GOT3 (cell line): Measurements from ENCODE around the gene NPIPB6.

Experiments
- DNase-seq: peaks from one replicate; lab custom pipeline; 2025; ENCODE audit warnings: mixed read lengths; lab: John Stamatoyannopoulos, UW

Gene NPIPB6

GRCh38 chr16:28321700-28322411, 41.5 kb downstream of the NPIPB6 start:
- DNase-seq: no peak

- no peak for DNase-seq
Observed at GRCh38 chr16:28320741-28321140, 42.6 kb downstream of the NPIPB6 start.

GRCh38 chr16:28320023-28320561, 43.2 kb downstream of the NPIPB6 start:
- no peak for DNase-seq

DNA sequence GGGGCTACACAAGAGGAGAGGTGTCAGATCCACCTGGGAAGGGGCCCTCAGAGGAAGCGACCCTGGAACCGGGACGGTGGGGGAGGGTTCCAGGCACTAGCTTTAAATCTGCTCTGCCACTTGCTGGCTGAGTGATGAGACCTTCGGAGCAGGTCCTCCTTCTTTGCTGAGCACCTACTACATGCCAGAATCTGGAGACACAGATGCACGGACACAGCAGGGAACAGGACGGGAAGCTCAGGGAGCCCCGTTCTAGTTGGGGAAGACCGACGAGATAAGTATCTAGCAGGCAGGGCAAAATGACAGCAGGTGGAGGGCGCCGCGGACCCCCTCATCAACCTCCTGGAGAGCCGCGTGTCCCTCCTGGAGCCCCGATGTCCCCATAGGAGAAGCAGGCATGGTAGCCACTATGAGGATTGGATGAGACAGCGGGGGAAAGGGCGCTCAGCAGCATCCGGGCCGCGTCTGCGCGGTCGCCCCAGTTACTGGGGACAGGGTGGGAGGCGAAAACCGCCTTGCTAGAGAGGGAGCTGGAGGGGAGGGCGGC, 43.8 kb downstream of the NPIPB6 start:
- DNase-seq: no peak

- DNase-seq: no peak
Observed at GRCh38 chr16:28318042-28318744, 45.1 kb downstream of the NPIPB6 start.

GRCh38 chr16:28317040-28317880, 46.0 kb downstream of the NPIPB6 start:
- DNase-seq: no peak

GRCh38 chr16:28316054-28316453, 47.3 kb downstream of the NPIPB6 start:
- DNase-seq: no peak

DNA sequence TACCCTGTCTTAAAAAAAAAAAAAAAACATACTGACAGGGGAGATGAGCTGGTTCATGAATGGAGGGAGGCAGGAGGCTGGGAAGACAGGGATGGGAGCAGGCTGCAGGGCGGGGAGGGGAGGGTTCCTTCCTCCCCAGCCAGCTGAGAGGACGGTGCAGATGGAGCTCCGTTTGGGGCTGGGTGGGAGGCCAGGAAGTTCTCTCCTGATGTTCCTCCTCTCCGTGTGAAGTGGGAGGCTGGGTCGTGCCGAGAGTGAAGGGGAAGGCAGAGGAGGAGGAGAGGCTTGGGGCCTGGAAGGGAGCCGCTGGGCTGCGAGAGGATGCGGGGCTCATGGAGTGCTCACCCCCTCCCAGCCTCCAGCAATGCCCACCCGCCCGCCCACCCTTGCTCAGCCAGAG, 49.7 kb downstream of the NPIPB6 start:
- no peak for DNase-seq

DNA sequence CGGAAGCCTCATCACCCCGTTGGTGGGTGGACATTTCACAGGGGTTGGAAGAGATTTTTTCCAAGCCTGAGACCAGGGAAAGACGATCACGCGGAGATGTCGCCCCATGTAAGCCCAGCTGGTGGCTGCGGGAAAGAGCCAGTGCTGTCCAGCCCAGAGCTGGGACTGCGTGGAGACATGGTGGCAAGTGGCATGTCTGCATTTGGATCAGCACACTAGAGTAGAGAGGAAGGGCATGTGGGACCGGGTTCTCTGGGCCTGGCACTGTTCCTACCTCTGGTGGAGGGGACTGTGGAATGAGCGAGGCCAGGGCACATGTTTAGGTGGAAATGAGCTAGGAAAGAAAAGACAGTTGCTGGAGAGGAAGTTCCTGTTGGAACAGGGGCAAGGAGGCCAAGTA, 51.0 kb downstream of the NPIPB6 start:
- DNase-seq: no peak

GRCh38 chr16:28311913-28312312, 51.4 kb downstream of the NPIPB6 start:
- DNase-seq: no peak

- no peak for DNase-seq
Observed at GRCh38 chr16:28311413-28311812, 51.9 kb downstream of the NPIPB6 start.

- no peak for DNase-seq
Observed at GRCh38 chr16:28310796-28311195, 52.5 kb downstream of the NPIPB6 start.

DNA sequence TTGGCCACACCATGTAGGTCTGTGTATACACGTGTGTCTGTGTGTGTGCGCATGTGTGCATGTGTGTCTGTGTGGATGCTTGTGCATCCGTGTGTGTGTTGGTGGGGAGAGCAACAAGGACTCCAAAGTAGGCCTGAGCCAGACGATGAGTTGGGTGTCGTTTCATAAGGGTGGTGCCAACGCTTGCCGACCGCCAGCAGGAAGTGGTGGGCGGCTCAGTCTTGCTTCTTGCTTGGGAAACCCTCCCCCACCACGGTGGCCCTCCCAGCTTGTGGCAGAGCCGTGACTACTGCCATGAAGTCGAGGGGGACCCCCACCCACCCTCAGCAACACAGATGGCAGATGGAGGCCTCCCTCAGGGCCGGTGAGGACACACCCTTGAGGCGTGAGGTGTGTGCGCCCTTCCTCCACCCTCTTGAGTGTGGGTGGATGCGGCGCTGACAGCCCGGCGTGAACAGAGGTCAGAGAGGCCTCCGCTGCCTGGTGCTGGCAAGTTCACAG, 53.4 kb downstream of the NPIPB6 start:
- DNase-seq: no peak

GRCh38 chr16:28308794-28309584, 54.3 kb downstream of the NPIPB6 start:
- no peak for DNase-seq

DNA sequence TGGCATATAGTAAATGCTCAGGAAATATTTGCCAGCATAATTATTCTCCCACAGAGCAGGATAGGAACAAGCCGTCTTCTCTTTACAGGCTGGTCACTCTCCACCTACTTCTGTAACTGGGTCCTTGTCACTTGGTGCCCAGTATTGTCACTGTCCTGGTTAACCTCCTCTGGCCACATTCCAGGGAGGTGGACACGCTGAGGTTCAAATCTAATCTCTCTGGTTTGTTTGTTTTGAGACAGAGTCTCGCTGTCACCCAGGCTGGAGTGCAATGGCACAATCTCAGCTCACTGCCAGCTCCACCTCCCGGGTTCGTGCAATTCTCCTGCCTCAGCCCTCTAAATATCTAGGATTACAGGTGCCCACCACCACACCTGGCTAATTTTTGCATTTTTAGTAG, 55.4 kb downstream of the NPIPB6 start:
- no peak for DNase-seq

GRCh38 chr16:28304214-28304613, 59.1 kb downstream of the NPIPB6 start:
- no peak for DNase-seq

GRCh38 chr16:28303132-28303531, 60.2 kb downstream of the NPIPB6 start:
- DNase-seq: no peak

DNA sequence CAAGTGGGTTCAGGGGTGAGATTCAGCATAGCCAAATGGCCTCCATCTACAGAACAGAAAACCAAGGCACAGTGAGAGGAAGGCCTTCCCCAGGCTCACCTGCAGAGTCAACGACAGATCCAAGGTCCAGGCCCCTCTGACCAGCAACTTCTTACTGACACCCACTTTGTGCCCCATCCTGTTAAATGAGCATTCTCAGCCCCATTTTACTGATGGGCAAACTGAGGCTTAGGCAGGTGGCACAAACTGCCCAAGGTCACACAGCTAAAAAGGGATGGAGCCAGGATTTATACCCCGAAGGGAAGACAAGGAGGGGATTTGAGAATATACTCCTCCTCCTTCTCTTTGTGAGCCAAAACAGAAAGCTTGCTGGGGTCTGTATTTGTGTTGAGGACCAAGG, 61.7 kb downstream of the NPIPB6 start:
- DNase-seq: no peak

- no peak for DNase-seq
Observed at GRCh38 chr16:28301154-28301553, 62.2 kb downstream of the NPIPB6 start.

DNA sequence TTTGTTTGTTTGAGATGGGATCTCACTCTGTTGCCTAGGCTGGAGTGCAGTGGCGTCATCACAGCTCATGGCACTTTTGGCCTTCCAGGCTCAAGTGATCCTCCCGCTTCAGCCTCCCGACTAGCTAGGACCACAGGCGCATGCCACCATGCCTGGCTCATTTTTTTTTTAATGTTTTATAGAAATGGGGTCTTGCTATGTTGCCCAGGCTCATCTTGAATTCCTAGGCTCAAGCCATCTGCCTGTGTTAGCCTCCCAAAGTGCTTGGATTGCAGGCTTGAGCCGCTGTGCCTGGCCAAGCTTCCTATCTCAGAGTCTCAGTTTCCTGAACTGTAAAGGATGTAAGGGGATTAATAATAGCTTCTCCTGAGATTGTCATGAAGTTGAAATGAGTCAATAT, 63.0 kb downstream of the NPIPB6 start:
- no peak for DNase-seq

GRCh38 chr16:28298511-28298878, 64.8 kb downstream of the NPIPB6 start:
- DNase-seq: no peak
